Left lobe of liver (tissue), 2 donors: ENCODE measurements around the gene USHBP1. TPM values are rescaled to one million over a fixed set of nuclear protein-coding genes. Genes with fewer than 3 reads are reported as not detected.

Source experiments
- ATAC-seq: fragments of 200-7000 bp; cut with Tn5 transposase; one replicate; pipeline ENCODE4 v1.9.1; 2020; ENCODE audit warnings: mild to moderate bottlenecking, moderate library complexity
- DNase-seq: peaks from one replicate; pipeline ENCODE4 v3.0.0-alpha.2; 2020; ENCODE audit warnings: low spot score
- total RNA-seq: library from RNA; stranded (reverse); gene quantifications from one replicate; pipeline ENCODE4 v1.2.1, GENCODE V29; 2021
- donor health status: DM: no; HTN: no; CAD: no; lungs with moderate emphysema.
- donor health status: DM: no; HTN: yes; CAD: no.

The USHBP1 gene
- total RNA-seq, 1 donor from 2014 or later: 1.6 TPM

DNA sequence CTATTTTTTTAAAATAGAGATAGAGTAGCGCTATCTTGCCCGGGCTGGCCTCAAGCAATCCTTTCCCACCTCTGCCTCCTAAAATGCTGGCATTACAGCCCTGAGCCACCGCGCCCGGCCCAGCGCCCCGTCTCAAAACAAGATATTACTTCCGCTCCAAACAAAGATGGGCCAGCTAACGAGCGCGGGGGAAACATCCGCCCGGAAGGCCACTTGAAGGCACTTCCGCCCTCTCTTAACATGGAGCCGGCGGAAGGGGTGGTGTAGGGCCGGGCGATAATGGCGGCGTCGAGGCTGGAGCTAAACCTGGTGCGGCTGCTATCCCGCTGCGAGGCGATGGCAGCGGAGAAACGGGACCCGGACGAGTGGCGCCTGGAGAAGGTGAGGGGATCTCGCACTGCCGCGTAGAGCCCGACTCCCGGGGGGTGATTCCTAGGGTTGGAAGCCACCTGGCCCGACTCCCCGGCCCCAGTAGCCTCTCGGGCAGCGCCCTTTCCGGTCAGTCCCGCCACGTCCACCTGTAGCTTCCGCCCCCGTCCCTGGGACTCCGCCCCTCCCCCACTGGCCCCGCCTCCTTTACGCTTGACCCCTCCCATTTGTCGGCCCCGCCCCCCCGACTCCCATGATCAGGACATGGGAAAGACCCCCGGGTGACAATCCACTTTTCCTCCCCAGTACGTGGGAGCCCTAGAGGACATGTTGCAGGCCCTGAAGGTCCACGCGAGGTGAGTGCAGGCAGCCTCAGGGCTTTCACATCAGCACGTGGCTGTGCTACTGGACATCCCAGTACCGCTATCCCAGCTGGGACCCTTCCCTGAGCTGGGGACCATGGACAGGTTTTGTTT lies 49.2 kb downstream of the USHBP1 start, which contains the start of gene USE1:
USE1 (plus strand) TSS at position 231 of the 845 bp plus-strand sequence; CDS start at position 280, 49 bp downstream.
- ATAC-seq (peak; percentile 94), DNase-seq (peak; percentile 92)

- no peak for DNase-seq
- ATAC-seq: no peak
Measured at GRCh38 chr19:17214508-17215126, 49.9 kb downstream of the USHBP1 start.

GRCh38 chr19:17213334-17213733 lies 51.2 kb downstream of the USHBP1 start:
- DNase-seq (no peak), ATAC-seq (no peak)

DNA sequence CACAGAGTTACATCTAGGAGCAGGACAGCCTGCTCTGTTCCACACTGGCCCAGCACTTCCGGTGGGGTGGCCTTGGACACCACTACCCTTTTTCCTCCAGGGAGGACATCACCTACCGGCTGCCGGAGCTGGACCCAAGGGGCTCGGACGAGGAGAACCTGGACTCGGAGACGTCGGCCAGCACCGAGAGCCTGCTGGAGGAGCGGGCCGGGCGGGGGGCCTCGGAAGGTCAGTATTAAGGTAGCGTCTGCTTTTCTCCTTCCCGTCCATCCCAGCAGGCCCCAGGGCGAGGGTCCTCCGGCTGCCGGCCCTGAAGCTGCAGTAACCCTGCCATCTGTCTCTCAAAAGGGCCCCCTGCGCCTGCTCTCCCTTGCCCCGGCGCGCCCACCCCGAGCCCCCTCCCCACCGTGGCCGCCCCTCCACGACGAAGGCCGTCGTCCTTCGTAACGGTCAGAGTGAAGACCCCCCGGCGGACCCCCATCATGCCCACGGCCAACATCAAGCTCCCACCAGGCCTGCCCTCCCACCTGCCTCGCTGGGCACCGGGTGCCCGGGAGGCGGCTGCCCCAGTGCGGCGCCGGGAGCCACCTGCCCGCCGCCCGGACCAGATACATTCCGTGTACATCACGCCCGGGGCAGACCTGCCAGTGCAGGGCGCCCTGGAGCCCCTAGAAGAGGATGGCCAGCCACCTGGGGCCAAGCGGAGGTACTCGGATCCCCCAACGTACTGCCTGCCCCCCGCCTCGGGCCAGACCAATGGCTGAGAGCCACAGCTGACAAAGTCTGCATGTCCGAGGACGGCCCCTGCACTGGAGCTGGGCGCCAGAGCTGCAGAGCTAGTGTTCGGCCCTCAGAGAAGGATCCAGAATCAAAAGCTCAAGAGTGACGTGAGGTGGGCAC lies 52.7 kb downstream of the USHBP1 start:
- no peak for DNase-seq

DNA sequence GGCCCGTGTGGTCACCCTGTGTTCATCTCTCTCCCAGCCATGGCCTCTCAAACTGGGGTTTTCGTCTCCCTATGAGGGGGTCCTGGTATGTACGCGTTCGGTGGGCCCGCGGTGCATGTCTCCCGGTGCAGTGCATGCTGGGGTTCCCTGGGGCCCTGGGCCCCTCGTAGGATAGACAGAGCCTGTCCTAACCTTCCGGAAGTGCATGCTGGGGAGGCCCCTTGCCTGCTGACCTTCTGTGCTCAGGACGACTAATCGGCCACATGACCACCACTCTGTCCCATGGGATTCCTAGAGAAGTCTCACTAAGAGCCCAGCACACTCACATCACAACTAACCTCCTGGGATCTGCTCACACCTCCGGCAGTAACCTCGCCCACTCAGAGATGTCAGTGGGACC lies 54.2 kb downstream of the USHBP1 start:
- ATAC-seq (no peak), DNase-seq (no peak)

More for the DNA sequence above, 52.7 kb downstream of the USHBP1 start:
- no peak for ATAC-seq

GRCh38 chr19:17209126-17210036 lies 55.2 kb downstream of the USHBP1 start:
- ATAC-seq (no peak), DNase-seq (no peak)

DNA sequence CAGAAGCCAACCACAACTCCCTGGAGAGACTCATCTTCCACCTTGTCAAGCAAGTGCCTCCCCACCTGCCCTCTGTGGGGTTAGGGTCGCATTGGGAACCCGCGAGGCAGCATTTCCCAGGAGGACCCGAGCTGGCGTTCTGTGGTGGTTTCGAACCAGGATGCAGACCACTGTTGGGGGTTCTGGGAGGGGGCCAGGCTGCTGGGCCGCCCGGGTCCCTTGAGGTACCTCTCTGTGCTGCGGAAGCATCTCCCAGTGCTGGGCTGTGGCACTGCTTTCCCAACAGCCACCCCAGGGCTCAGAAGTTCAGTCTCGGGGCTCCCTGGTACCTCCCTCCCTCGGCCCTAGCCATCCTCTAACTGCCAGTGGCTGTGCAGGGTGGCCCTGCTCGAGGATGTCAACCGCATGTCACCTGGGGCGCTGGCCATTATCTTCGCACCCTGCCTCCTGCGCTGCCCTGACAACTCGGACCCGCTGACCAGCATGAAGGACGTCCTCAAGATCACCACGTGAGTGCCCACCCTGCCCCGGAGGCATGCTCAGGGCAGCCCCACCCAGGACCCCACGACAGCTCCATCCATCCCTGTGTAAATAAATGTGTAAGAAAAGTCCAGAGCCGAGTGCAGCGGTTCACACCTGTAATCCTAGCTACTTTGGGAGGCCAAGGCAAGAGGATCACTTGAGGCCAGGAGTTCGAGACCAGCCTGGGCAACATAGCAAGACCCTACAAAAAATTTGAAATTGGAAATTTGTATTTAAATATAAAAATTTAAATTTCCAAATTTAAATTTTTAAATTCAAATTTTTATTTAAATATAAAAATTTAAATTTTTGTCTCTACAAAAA lies 57.6 kb downstream of the USHBP1 start:
- no peak for ATAC-seq

GRCh38 chr19:17205237-17206140 lies 59.1 kb downstream of the USHBP1 start:
- peak; percentile 69 for DNase-seq
- ATAC-seq: peak; percentile 88

More for the DNA sequence above, 57.6 kb downstream of the USHBP1 start:
- DNase-seq: no peak

DNA sequence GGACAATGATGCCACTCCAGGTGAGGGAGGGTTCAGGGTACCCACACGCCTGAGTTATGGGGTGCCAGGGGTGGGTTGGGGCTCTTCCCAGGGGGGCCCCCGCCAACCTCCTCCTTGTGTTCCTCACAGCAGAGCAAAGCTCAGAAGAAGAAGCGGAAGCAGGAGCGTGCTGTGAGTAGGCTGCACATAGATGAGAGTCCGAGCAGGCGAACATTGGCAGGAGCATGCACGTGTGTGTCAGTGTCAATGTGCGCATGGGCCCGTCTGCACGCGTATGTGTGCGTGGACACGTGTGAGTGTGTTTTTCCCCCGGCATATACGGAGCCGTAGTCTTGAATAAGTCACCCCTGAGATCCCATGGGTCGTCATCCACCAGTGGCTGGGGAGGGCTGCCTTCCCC lies 61.8 kb downstream of the USHBP1 start:
- ATAC-seq: no peak
- no peak for DNase-seq

GRCh38 chr19:17202249-17202648 lies 62.3 kb downstream of the USHBP1 start:
- DNase-seq (no peak), ATAC-seq (no peak)

GRCh38 chr19:17200408-17201079 lies 64.0 kb downstream of the USHBP1 start:
- DNase-seq (no peak), ATAC-seq (peak; percentile 76)

Other genes with a start within 250 kb of the USHBP1 start
- gene CPAMD8, start 237.9 kb downstream of the USHBP1 start, total RNA-seq: 1.3 TPM
- gene HAUS8, start 189.3 kb downstream of the USHBP1 start, total RNA-seq: 5.1 TPM
- gene MYO9B, start 189.0 kb downstream of the USHBP1 start, total RNA-seq: 28.9 TPM
- gene USE1, start 49.4 kb downstream of the USHBP1 start, total RNA-seq: 19.9 TPM
- gene OCEL1, start 38.5 kb downstream of the USHBP1 start, total RNA-seq: 63.0 TPM
- gene NR2F6, start 18.8 kb downstream of the USHBP1 start, total RNA-seq: 126 TPM
- gene BABAM1, start 2.7 kb upstream of the USHBP1 start, total RNA-seq: 41.0 TPM
- gene ANKLE1, start 17.2 kb upstream of the USHBP1 start, total RNA-seq: 0.48 TPM
- gene ABHD8, start 38.7 kb upstream of the USHBP1 start, total RNA-seq: 18.4 TPM
- 148 TPM for gene MRPL34, start 41.1 kb upstream of the USHBP1 start, total RNA-seq
- gene DDA1, start 44.8 kb upstream of the USHBP1 start, total RNA-seq: 10.9 TPM
- gene ANO8, start 70.1 kb upstream of the USHBP1 start, total RNA-seq: 9.6 TPM
- gene GTPBP3, start 72.8 kb upstream of the USHBP1 start, total RNA-seq: 14.3 TPM
- 4.6 TPM for gene PLVAP, start 112.6 kb upstream of the USHBP1 start, total RNA-seq
- gene CCDC194, start 129.5 kb upstream of the USHBP1 start, total RNA-seq: 0.50 TPM
- gene BST2, start 140.9 kb upstream of the USHBP1 start, total RNA-seq: 103 TPM
- gene MVB12A, start 155.3 kb upstream of the USHBP1 start, total RNA-seq: 22.6 TPM
- 0.15 TPM for gene TMEM221, start 183.9 kb upstream of the USHBP1 start, total RNA-seq
- not detected for gene NXNL1, start 196.2 kb upstream of the USHBP1 start, total RNA-seq
- 7.0 TPM for gene SLC27A1, start 205.8 kb upstream of the USHBP1 start, total RNA-seq
- gene PGLS, start 246.9 kb upstream of the USHBP1 start, total RNA-seq: 38.9 TPM